Superior temporal gyrus (tissue), 1 donor: Measurements from ENCODE around the gene SAMHD1.
"Not testable (repeated sequence)": the region's sequence is repeated elsewhere in the genome, so short reads cannot be mapped to it uniquely, and the experiment has no call there.

Experiments
- DNase-seq: peaks from one replicate; pipeline ENCODE4 v3.0.0-alpha.2; 2016; ENCODE audit errors: extremely low spot score

SAMHD1 gene

GRCh38 chr20:36956016-36956415 is 4.5 kb upstream of the SAMHD1 start:
- DNase-seq, result no peak

GRCh38 chr20:36951979-36952738 is 651 bp upstream of the SAMHD1 start:
- no peak for DNase-seq

- DNase-seq, result peak; percentile 33
These were observed 902 bp downstream of the SAMHD1 start for GRCh38 chr20:36950414-36951197.

GRCh38 chr20:36941401-36941835 is 10.1 kb downstream of the SAMHD1 start:
- DNase-seq, result no peak

GRCh38 chr20:36937402-36937770 is 14.1 kb downstream of the SAMHD1 start:
- DNase-seq, result no peak

GRCh38 chr20:36936761-36937401 is 14.6 kb downstream of the SAMHD1 start:
- not testable (repeated sequence) for DNase-seq

- DNase-seq, result no peak
These were observed 15.2 kb downstream of the SAMHD1 start for GRCh38 chr20:36936341-36936740.

GRCh38 chr20:36933571-36933970 is 17.9 kb downstream of the SAMHD1 start:
- DNase-seq, result not testable (repeated sequence)

- DNase-seq, result no peak
These were observed 18.8 kb downstream of the SAMHD1 start for GRCh38 chr20:36932476-36933426.

- not testable (repeated sequence) for DNase-seq
These were observed 19.4 kb downstream of the SAMHD1 start for GRCh38 chr20:36932067-36932466.

- no peak for DNase-seq
These were observed 21.8 kb downstream of the SAMHD1 start for GRCh38 chr20:36929691-36930090.

- DNase-seq, result no peak
These were observed 22.2 kb downstream of the SAMHD1 start for GRCh38 chr20:36929290-36929689.

- DNase-seq, result no peak
These were observed 23.8 kb downstream of the SAMHD1 start for GRCh38 chr20:36927704-36928103.

GRCh38 chr20:36926653-36927200 is 24.8 kb downstream of the SAMHD1 start:
- DNase-seq, result no peak

- DNase-seq, result no peak
These were observed 26.3 kb downstream of the SAMHD1 start for GRCh38 chr20:36925234-36925633.

- no peak for DNase-seq
These were observed 27.1 kb downstream of the SAMHD1 start for GRCh38 chr20:36924167-36925045.

- no peak for DNase-seq
These were observed 31.2 kb downstream of the SAMHD1 start for GRCh38 chr20:36920334-36920730.

- peak; percentile 92 for DNase-seq
These were observed 31.7 kb downstream of the SAMHD1 start for GRCh38 chr20:36919715-36920333.

- DNase-seq, result no peak
These were observed 33.6 kb downstream of the SAMHD1 start for GRCh38 chr20:36917943-36918342.

GRCh38 chr20:36917240-36917639 is 34.3 kb downstream of the SAMHD1 start:
- no peak for DNase-seq
